ENCODE results near the gene UBE3B. TPM values are rescaled to one million over a fixed set of nuclear protein-coding genes. Genes with fewer than 3 reads are reported as not detected.

UBE3B gene
- total RNA-seq, 1 donor from 2014 or later, result 28.2 TPM

GRCh38 chr12:109475993-109476806 lies 1.2 kb upstream of the UBE3B start:
- DNase-seq, result no peak

- DNase-seq, result no peak
Observed at GRCh38 chr12:109476807-109477184, 638 bp upstream of the UBE3B start.

GRCh38 chr12:109477963-109478315 lies 505 bp downstream of the UBE3B start:
- no peak for DNase-seq

- DNase-seq, result no peak
Observed at GRCh38 chr12:109479761-109480160, 2.3 kb downstream of the UBE3B start.

- DNase-seq, result no peak
Observed at GRCh38 chr12:109480356-109480755, 2.9 kb downstream of the UBE3B start.

GRCh38 chr12:109481863-109482262 lies 4.4 kb downstream of the UBE3B start:
- DNase-seq, result no peak

- DNase-seq, result no peak
Observed at GRCh38 chr12:109482491-109482890, 5.1 kb downstream of the UBE3B start.

- no peak for DNase-seq
Observed at GRCh38 chr12:109482894-109483293, 5.5 kb downstream of the UBE3B start.

GRCh38 chr12:109483346-109483745 lies 5.9 kb downstream of the UBE3B start:
- DNase-seq, result no peak

- no peak for DNase-seq
Observed at GRCh38 chr12:109485201-109485600, 7.8 kb downstream of the UBE3B start.

- DNase-seq, result no peak
Observed at GRCh38 chr12:109487181-109488050, 10.0 kb downstream of the UBE3B start.

- no peak for DNase-seq
Observed at GRCh38 chr12:109488051-109488665, 10.7 kb downstream of the UBE3B start.

- no peak for DNase-seq
Observed at GRCh38 chr12:109489016-109489954, 11.9 kb downstream of the UBE3B start.

GRCh38 chr12:109489955-109490565 lies 12.6 kb downstream of the UBE3B start:
- no peak for DNase-seq

GRCh38 chr12:109491671-109492070 lies 14.2 kb downstream of the UBE3B start:
- DNase-seq, result no peak

- no peak for DNase-seq
Observed at GRCh38 chr12:109492371-109492770, 14.9 kb downstream of the UBE3B start.

- DNase-seq, result no peak
Observed at GRCh38 chr12:109493090-109493489, 15.7 kb downstream of the UBE3B start.

- no peak for DNase-seq
Observed at GRCh38 chr12:109493938-109494337, 16.5 kb downstream of the UBE3B start.

- DNase-seq, result no peak
Observed at GRCh38 chr12:109494348-109494881, 17.0 kb downstream of the UBE3B start.

GRCh38 chr12:109495012-109495411 lies 17.6 kb downstream of the UBE3B start:
- DNase-seq, result no peak

GRCh38 chr12:109496306-109496705 lies 18.9 kb downstream of the UBE3B start:
- DNase-seq, result no peak

Measured in skin of body (tissue), 2 donors.